Dendritic cell treated with granulocyte-macrophage colony-stimulating factor and Interleukin-4, amounts not matched to agents 40 ng/mL and 50 ng/mL, for 4 days (primary cell): ENCODE results near the gene GALNT16.
A peak's percentile ranks its signal among the peaks of the same experiment; 100 is the strongest.
"Not testable (repeated sequence)": the region's sequence is repeated elsewhere in the genome, so short reads cannot be mapped to it uniquely, and the experiment has no call there.

Source experiments
- H3K27ac Mint-ChIP-seq: one replicate; pipeline ENCODE4 v1.8.0; 2022; ENCODE audit warnings: mild to moderate bottlenecking, mixed read lengths
- H3K27me3 Mint-ChIP-seq: one replicate; pipeline ENCODE4 v1.8.0; 2022; ENCODE audit warnings: mild to moderate bottlenecking, mixed read lengths
- H3K36me3 Mint-ChIP-seq: one replicate; pipeline ENCODE4 v1.8.0; 2022; ENCODE audit warnings: low read depth, mixed read lengths
- H3K4me1 Mint-ChIP-seq: one replicate; pipeline ENCODE4 v1.8.0; 2022; ENCODE audit warnings: low read depth, mixed read lengths
- H3K4me3 Mint-ChIP-seq: one replicate; pipeline ENCODE4 v1.8.0; 2022; ENCODE audit warnings: mild to moderate bottlenecking, moderate library complexity, mixed read lengths
- H3K9me3 Mint-ChIP-seq: one replicate; pipeline ENCODE4 v1.8.0; 2022; ENCODE audit warnings: mixed read lengths
- intact Hi-C: fragments of 100-400 bp; cut with micrococcal nuclease; formaldehyde crosslinking; loops from one replicate; pipeline ENCODE4 v1.15.0; 2022

GALNT16 gene

GRCh38 chr14:69259527-69260189 lies at the start of gene GALNT16:
Gene GALNT16 (plus strand): TSS chr14:69260158. CDS start chr14:69260291, 133 bp downstream.
- Mint-ChIP-seq H3K27me3 (peaks cover 82% of the 10 kb centered on the region), H3K4me1 (peaks cover 17% of the 10 kb centered on the region), H3K4me3 (peak within 1 kb of the TSS; percentile 50), H3K9me3 (no peaks in the 10 kb centered on the region), H3K36me3 (no peaks in the 10 kb centered on the region), H3K27ac (no peak within 1 kb of the TSS)
- intact Hi-C loops, result no loop called here

GRCh38 chr14:69214393-69214792 lies 45.6 kb upstream of the GALNT16 start:
- Mint-ChIP-seq H3K27me3 (no peaks in the 10 kb centered on the region), H3K36me3 (peaks cover 9% of the 10 kb centered on the region), H3K4me3 (no peak overlapping the region), H3K4me1 (peaks cover 4% of the 10 kb centered on the region), H3K9me3 (no peaks in the 10 kb centered on the region), H3K27ac (no peak overlapping the region)
- intact Hi-C loops, result no loop called here

- H3K9me3 Mint-ChIP-seq, H3K27me3 Mint-ChIP-seq, H3K4me1 Mint-ChIP-seq, H3K27ac Mint-ChIP-seq, H3K4me3 Mint-ChIP-seq, H3K36me3 Mint-ChIP-seq, intact Hi-C loops: not testable (repeated sequence)
Measured at GRCh38 chr14:69217663-69218062, 42.3 kb upstream of the GALNT16 start.

GRCh38 chr14:69224946-69225345 lies 35.0 kb upstream of the GALNT16 start:
- Mint-ChIP-seq H3K9me3 (no peaks in the 10 kb centered on the region), H3K27me3 (no peaks in the 10 kb centered on the region), H3K4me3 (no peak overlapping the region), H3K36me3 (peaks cover 6% of the 10 kb centered on the region), H3K4me1 (no peaks in the 10 kb centered on the region), H3K27ac (no peak overlapping the region)
- intact Hi-C loops, result no loop called here

GRCh38 chr14:69226178-69226577 lies 33.8 kb upstream of the GALNT16 start:
- intact Hi-C loops, result no loop called here
- H3K9me3 Mint-ChIP-seq, result no peaks in the 10 kb centered on the region
- H3K27ac Mint-ChIP-seq, result no peak overlapping the region
- H3K4me1 Mint-ChIP-seq, result no peaks in the 10 kb centered on the region
- no peak overlapping the region for H3K4me3 Mint-ChIP-seq
- no peaks in the 10 kb centered on the region for H3K27me3 Mint-ChIP-seq
- H3K36me3 Mint-ChIP-seq, result peaks cover 17% of the 10 kb centered on the region

- Mint-ChIP-seq H3K27me3 (no peaks in the 10 kb centered on the region), H3K4me3 (no peak overlapping the region), H3K9me3 (no peaks in the 10 kb centered on the region), H3K27ac (no peak overlapping the region), H3K36me3 (peaks cover 17% of the 10 kb centered on the region), H3K4me1 (no peaks in the 10 kb centered on the region)
- intact Hi-C loops, result no loop called here
Measured at GRCh38 chr14:69226736-69227135, 33.2 kb upstream of the GALNT16 start.

- Mint-ChIP-seq H3K27ac (no peak overlapping the region), H3K36me3 (peaks cover 46% of the 10 kb centered on the region)
- intact Hi-C loops, result no loop called here
Measured at GRCh38 chr14:69231486-69231885, 28.5 kb upstream of the GALNT16 start.

GRCh38 chr14:69232388-69232787 lies 27.6 kb upstream of the GALNT16 start:
- intact Hi-C loops, result no loop called here
- Mint-ChIP-seq H3K4me1 (peaks cover 6% of the 10 kb centered on the region), H3K27ac (no peak overlapping the region), H3K4me3 (no peak overlapping the region), H3K9me3 (no peaks in the 10 kb centered on the region), H3K36me3 (peaks cover 55% of the 10 kb centered on the region), H3K27me3 (no peaks in the 10 kb centered on the region)

More at GRCh38 chr14:69231486-69231885, 28.5 kb upstream of the GALNT16 start:
- H3K27me3 Mint-ChIP-seq, result no peaks in the 10 kb centered on the region
- H3K4me3 Mint-ChIP-seq, result no peak overlapping the region
- no peaks in the 10 kb centered on the region for H3K9me3 Mint-ChIP-seq
- peaks cover 6% of the 10 kb centered on the region for H3K4me1 Mint-ChIP-seq

GRCh38 chr14:69234106-69234505 lies 25.9 kb upstream of the GALNT16 start:
- H3K27ac Mint-ChIP-seq, result no peak overlapping the region
- no peaks in the 10 kb centered on the region for H3K9me3 Mint-ChIP-seq
- peaks cover 6% of the 10 kb centered on the region for H3K4me1 Mint-ChIP-seq
- H3K4me3 Mint-ChIP-seq, result no peak overlapping the region
- peaks cover 67% of the 10 kb centered on the region for H3K36me3 Mint-ChIP-seq
- no peaks in the 10 kb centered on the region for H3K27me3 Mint-ChIP-seq
- intact Hi-C loops, result no loop called here

GRCh38 chr14:69235708-69236107 lies 24.2 kb upstream of the GALNT16 start:
- peaks cover 6% of the 10 kb centered on the region for H3K4me1 Mint-ChIP-seq
- H3K27ac Mint-ChIP-seq, result no peak overlapping the region
- H3K4me3 Mint-ChIP-seq, result no peak overlapping the region
- H3K9me3 Mint-ChIP-seq, result no peaks in the 10 kb centered on the region
- intact Hi-C loops, result no loop called here
- H3K36me3 Mint-ChIP-seq, result peaks cover 69% of the 10 kb centered on the region
- no peaks in the 10 kb centered on the region for H3K27me3 Mint-ChIP-seq

- H3K27ac Mint-ChIP-seq, result no peak overlapping the region
- H3K36me3 Mint-ChIP-seq, result peaks cover 76% of the 10 kb centered on the region
- no peaks in the 10 kb centered on the region for H3K27me3 Mint-ChIP-seq
- intact Hi-C loops, result no loop called here
- no peaks in the 10 kb centered on the region for H3K9me3 Mint-ChIP-seq
- no peak overlapping the region for H3K4me3 Mint-ChIP-seq
- peaks cover 6% of the 10 kb centered on the region for H3K4me1 Mint-ChIP-seq
Measured at GRCh38 chr14:69237142-69237541, 22.8 kb upstream of the GALNT16 start.

- Mint-ChIP-seq H3K36me3 (peaks cover 75% of the 10 kb centered on the region), H3K4me3 (no peak overlapping the region), H3K9me3 (no peaks in the 10 kb centered on the region), H3K4me1 (peaks cover 6% of the 10 kb centered on the region), H3K27ac (no peak overlapping the region), H3K27me3 (no peaks in the 10 kb centered on the region)
- intact Hi-C loops, result no loop called here
Measured at GRCh38 chr14:69237584-69237983, 22.4 kb upstream of the GALNT16 start.

GRCh38 chr14:69238883-69239282 lies 21.1 kb upstream of the GALNT16 start:
- Mint-ChIP-seq H3K4me1 (peaks cover 6% of the 10 kb centered on the region), H3K27ac (no peak overlapping the region), H3K9me3 (no peaks in the 10 kb centered on the region), H3K4me3 (no peak overlapping the region), H3K36me3 (peaks cover 70% of the 10 kb centered on the region), H3K27me3 (no peaks in the 10 kb centered on the region)
- intact Hi-C loops, result no loop called here

- Mint-ChIP-seq H3K27me3 (no peaks in the 10 kb centered on the region), H3K9me3 (no peaks in the 10 kb centered on the region), H3K4me3 (no peak overlapping the region), H3K4me1 (no peaks in the 10 kb centered on the region), H3K36me3 (peaks cover 60% of the 10 kb centered on the region), H3K27ac (no peak overlapping the region)
- intact Hi-C loops, result loop anchor here (5.0 to 10.0 kb wide), 3 partner anchors 104 to 376 kb away; partner anchors contain the start of gene CCDC177
Measured at GRCh38 chr14:69240527-69241173, 19.3 kb upstream of the GALNT16 start.
